IPS DF 4.7 (cell line): ENCODE measurements around the gene ADGRF5.
"Not testable (repeated sequence)": the region's sequence is repeated elsewhere in the genome, so short reads cannot be mapped to it uniquely, and the experiment has no call there.

Experiments used
- DNase-seq: peaks from one replicate; pipeline ENCODE4 v3.0.0-alpha.2; 2013; ENCODE audit warnings: low spot score; ENCODE audit errors: extremely low read depth

The ADGRF5 gene

GRCh38 chr6:46895930-46896329 lies 25.8 kb downstream of the ADGRF5 start:
- DNase-seq: no peak

GRCh38 chr6:46894433-46894832 lies 27.3 kb downstream of the ADGRF5 start:
- DNase-seq: no peak

GRCh38 chr6:46893648-46894047 lies 28.1 kb downstream of the ADGRF5 start:
- no peak for DNase-seq

- DNase-seq: no peak
These were observed 30.4 kb downstream of the ADGRF5 start for GRCh38 chr6:46891252-46891795.

- no peak for DNase-seq
These were observed 33.2 kb downstream of the ADGRF5 start for GRCh38 chr6:46888578-46888977.

- DNase-seq: no peak
These were observed 33.7 kb downstream of the ADGRF5 start for GRCh38 chr6:46888031-46888430.

GRCh38 chr6:46882645-46883044 lies 39.1 kb downstream of the ADGRF5 start:
- no peak for DNase-seq

- no peak for DNase-seq
These were observed 42.7 kb downstream of the ADGRF5 start for GRCh38 chr6:46879003-46879402.

GRCh38 chr6:46876126-46876525 lies 45.6 kb downstream of the ADGRF5 start:
- DNase-seq: no peak

- DNase-seq: no peak
These were observed 54.3 kb downstream of the ADGRF5 start for GRCh38 chr6:46867411-46867810.

- no peak for DNase-seq
These were observed 56.5 kb downstream of the ADGRF5 start for GRCh38 chr6:46865221-46865620.

- no peak for DNase-seq
These were observed 57.9 kb downstream of the ADGRF5 start for GRCh38 chr6:46863791-46864190.

- DNase-seq: no peak
These were observed 59.4 kb downstream of the ADGRF5 start for GRCh38 chr6:46862381-46862780.

- DNase-seq: not testable (repeated sequence)
These were observed 65.8 kb downstream of the ADGRF5 start for GRCh38 chr6:46855966-46856365.

- DNase-seq: not testable (repeated sequence)
These were observed 70.2 kb downstream of the ADGRF5 start for GRCh38 chr6:46851576-46851975.

- DNase-seq: no peak
These were observed 70.9 kb downstream of the ADGRF5 start for GRCh38 chr6:46850792-46851191.

- DNase-seq: no peak
These were observed 72.4 kb downstream of the ADGRF5 start for GRCh38 chr6:46849361-46849690.

GRCh38 chr6:46848684-46849360 lies 72.9 kb downstream of the ADGRF5 start:
- DNase-seq: peak; percentile 41

- DNase-seq: no peak
These were observed 76.6 kb downstream of the ADGRF5 start for GRCh38 chr6:46845126-46845525.

- DNase-seq: not testable (repeated sequence)
These were observed 79.4 kb downstream of the ADGRF5 start for GRCh38 chr6:46842252-46842846.

- no peak for DNase-seq
These were observed 83.7 kb downstream of the ADGRF5 start for GRCh38 chr6:46838033-46838432.

- DNase-seq: not testable (repeated sequence)
These were observed 86.7 kb downstream of the ADGRF5 start for GRCh38 chr6:46834991-46835390.
